PC-9 (cell line): ENCODE measurements around the gene MIA3. TPM values are rescaled to one million over a fixed set of nuclear protein-coding genes. Genes with fewer than 3 reads are reported as not detected.
"Not testable (repeated sequence)": the region's sequence is repeated elsewhere in the genome, so short reads cannot be mapped to it uniquely, and the experiment has no call there.

Experiments
- BruUV-seq: library from RNA; stranded (reverse); fragments of 400-500 nt; replicated peaks from 2 replicates; lab custom pipeline; 2021; lab: Mats Ljungman, UMichigan
- CTCF ChIA-PET: fragments of 300-600 bp; sonication (Branson Sonifier 250); formaldehyde crosslinking; loops from one replicate; lab custom pipeline; 2022; ENCODE audit warnings: antibody characterized with exemption; lab: Charles Lee
- POLR2A ChIA-PET: fragments of 300-600 bp; sonication (Branson Sonifier 250); formaldehyde crosslinking; loops from one replicate; lab custom pipeline; 2022; ENCODE audit warnings: antibody characterized with exemption; ENCODE audit not compliant: unreplicated experiment; lab: Charles Lee
- DNase-seq, 2 experiments: peaks; one replicate each; pipeline versions ENCODE4 v3.0.0 to v3.0.0-alpha.2; 2015 to 2022; ENCODE audit warnings: mixed read lengths in 1 of 2
- H2AFZ ChIP-seq: fragments of 200-600 bp; sonication (generic); 2 replicates; pipeline ENCODE4 v1.8.1; 2017; ENCODE audit warnings: antibody characterized with exemption
- H3F3A ChIP-seq: fragments of 200-600 bp; sonication (generic); 2 replicates; pipeline ENCODE4 v1.8.1; 2017; ENCODE audit warnings: antibody characterized with exemption, mild to moderate bottlenecking, low read depth; ENCODE audit not compliant: insufficient read depth
- H3K27ac ChIP-seq: fragments of 200-600 bp; sonication (generic); 2 replicates; pipeline ENCODE4 v1.6.1; 2016; ENCODE audit warnings: mixed run types
- H3K27me3 ChIP-seq: fragments of 200-600 bp; sonication (generic); 2 replicates; pipeline ENCODE4 v1.6.1; 2016; ENCODE audit warnings: low read depth, mixed run types; ENCODE audit not compliant: insufficient read depth
- H3K36me3 ChIP-seq: fragments of 200-600 bp; sonication (generic); 2 replicates; pipeline ENCODE4 v1.6.1; 2016; ENCODE audit warnings: low read depth, mixed run types
- H3K4me1 ChIP-seq: fragments of 200-600 bp; sonication (generic); replicated peaks from 2 replicates; pipeline ENCODE4 v1.6.1; 2016; ENCODE audit warnings: mixed run types; ENCODE audit not compliant: insufficient read depth
- H3K4me2 ChIP-seq: fragments of 200-600 bp; sonication (generic); 2 replicates; pipeline ENCODE4 v1.6.1; 2017; ENCODE audit warnings: mixed run types
- H3K4me3 ChIP-seq: fragments of 200-600 bp; sonication (generic); 2 replicates; pipeline ENCODE4 v1.6.1; 2016; ENCODE audit warnings: mixed run types
- H3K79me2 ChIP-seq: fragments of 200-600 bp; sonication (generic); 2 replicates; pipeline ENCODE4 v1.6.1; 2017; ENCODE audit warnings: low read depth, mixed run types
- H3K9me2 ChIP-seq: fragments of 200-600 bp; sonication (generic); 2 replicates; pipeline ENCODE4 v1.8.1; 2017; ENCODE audit warnings: mild to moderate bottlenecking; ENCODE audit not compliant: insufficient read depth
- H3K9me3 ChIP-seq: fragments of 200-600 bp; sonication (generic); 2 replicates; pipeline ENCODE4 v1.8.1; 2016; ENCODE audit warnings: low read depth; ENCODE audit not compliant: insufficient read depth
- H4K20me1 ChIP-seq: fragments of 200-600 bp; sonication (generic); 2 replicates; pipeline ENCODE4 v1.8.1; 2017; ENCODE audit not compliant: insufficient read depth
- EZH2 ChIP-seq: fragments of 200-600 bp; sonication (generic); IDR thresholded peaks from 2 replicates; pipeline ENCODE4 v1.8.0; 2017; ENCODE audit warnings: antibody characterized with exemption, low read depth
- intact Hi-C: fragments of 100-400 bp; cut with micrococcal nuclease; formaldehyde crosslinking; loops from one replicate; pipeline ENCODE4 v1.10.0; 2022; ENCODE audit not compliant: unreplicated experiment
- total RNA-seq: library from RNA; stranded (reverse); gene quantifications from 2 replicates; pipeline ENCODE4 v1.2.3, GENCODE V29; 2021
- TF ChIP-seq, protein P1 (sequence below): fragments of 200-600 bp; sonication (generic); conservative IDR thresholded peaks from 2 replicates; pipeline ENCODE4 v1.6.1; 2017; ENCODE audit warnings: mixed run types, antibody characterized with exemption, mild to moderate bottlenecking, moderate library complexity

Gene MIA3
- total RNA-seq, 1 experiment from 2014 or later, result 65.1 TPM

DNA sequence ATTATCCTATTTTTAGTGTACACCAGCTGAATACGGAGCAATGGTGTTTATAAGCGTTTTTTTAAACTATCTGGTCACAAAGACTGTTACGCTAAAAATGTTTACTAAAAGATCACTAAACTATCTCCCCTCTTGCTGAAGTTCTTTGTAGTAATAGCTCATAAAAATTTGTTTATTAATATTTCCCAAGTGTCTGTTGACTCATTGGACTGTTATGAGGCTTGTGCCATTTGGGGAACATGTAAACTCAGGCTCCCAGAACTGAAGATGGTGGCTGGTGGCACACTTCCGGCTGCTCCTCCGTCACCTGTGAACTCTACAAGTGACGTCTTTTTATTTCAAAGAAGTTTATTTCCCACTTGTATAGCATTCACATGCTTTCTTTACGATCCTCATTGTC is 48.1 kb downstream of the MIA3 start:
- TF ChIP-seq, protein P1, sequence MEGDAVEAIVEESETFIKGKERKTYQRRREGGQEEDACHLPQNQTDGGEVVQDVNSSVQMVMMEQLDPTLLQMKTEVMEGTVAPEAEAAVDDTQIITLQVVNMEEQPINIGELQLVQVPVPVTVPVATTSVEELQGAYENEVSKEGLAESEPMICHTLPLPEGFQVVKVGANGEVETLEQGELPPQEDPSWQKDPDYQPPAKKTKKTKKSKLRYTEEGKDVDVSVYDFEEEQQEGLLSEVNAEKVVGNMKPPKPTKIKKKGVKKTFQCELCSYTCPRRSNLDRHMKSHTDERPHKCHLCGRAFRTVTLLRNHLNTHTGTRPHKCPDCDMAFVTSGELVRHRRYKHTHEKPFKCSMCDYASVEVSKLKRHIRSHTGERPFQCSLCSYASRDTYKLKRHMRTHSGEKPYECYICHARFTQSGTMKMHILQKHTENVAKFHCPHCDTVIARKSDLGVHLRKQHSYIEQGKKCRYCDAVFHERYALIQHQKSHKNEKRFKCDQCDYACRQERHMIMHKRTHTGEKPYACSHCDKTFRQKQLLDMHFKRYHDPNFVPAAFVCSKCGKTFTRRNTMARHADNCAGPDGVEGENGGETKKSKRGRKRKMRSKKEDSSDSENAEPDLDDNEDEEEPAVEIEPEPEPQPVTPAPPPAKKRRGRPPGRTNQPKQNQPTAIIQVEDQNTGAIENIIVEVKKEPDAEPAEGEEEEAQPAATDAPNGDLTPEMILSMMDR, result no peak
- no peak for TF ChIP-seq EZH2
- no TSS peak for BruUV-seq
- no peaks in the 10 kb centered on the region for H4K20me1 ChIP-seq
- no peaks in the 10 kb centered on the region for H3K9me3 ChIP-seq
- no peak for DNase-seq
- H3F3A ChIP-seq, result peaks cover 3% of the 10 kb centered on the region
- no peak overlapping the region for H3K4me2 ChIP-seq
- no peak overlapping the region for H2AFZ ChIP-seq
- H3K4me3 ChIP-seq, result no peak overlapping the region
- no peaks in the 10 kb centered on the region for H3K27me3 ChIP-seq
- intact Hi-C loops, result no loop called here
- H3K27ac ChIP-seq, result no peak overlapping the region
- POLR2A ChIA-PET, result interaction anchor here (0.7 kb wide), 1 partner anchor 211 kb away, joined by 3 read pairs; no protein-coding TSS in a partner anchor
- peaks cover 34% of the 10 kb centered on the region for H3K36me3 ChIP-seq
- no peaks in the 10 kb centered on the region for H3K79me2 ChIP-seq
- no peaks in the 10 kb centered on the region for H3K9me2 ChIP-seq
- no peaks in the 10 kb centered on the region for H3K4me1 ChIP-seq
- CTCF ChIA-PET, result no interaction called here

DNA sequence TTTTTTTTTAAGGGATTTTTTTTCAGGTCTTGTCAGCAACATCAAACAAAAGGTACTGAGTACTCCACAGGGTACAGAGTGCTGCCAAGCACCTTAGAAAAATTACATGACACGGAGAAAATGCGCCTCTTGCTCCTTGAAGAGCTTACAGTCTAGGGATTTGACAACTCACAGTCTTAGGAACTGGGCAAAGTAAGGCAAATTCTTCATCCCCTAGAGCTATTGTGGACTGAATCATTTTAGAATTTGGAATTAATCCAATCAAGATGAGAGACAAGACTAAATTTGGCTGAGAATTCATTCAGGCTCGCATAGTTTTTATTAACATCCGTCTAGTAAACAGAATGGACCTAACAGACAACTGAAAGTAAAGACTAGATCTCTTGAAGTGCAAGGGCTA is 50.3 kb downstream of the MIA3 start:
- BruUV-seq, H3K79me2 ChIP-seq, H3K27ac ChIP-seq, intact Hi-C loops, CTCF ChIA-PET, H2AFZ ChIP-seq, H3K4me1 ChIP-seq, H3K4me2 ChIP-seq, POLR2A ChIA-PET, DNase-seq, H3K9me2 ChIP-seq, H4K20me1 ChIP-seq, H3K27me3 ChIP-seq, H3F3A ChIP-seq, H3K4me3 ChIP-seq, H3K9me3 ChIP-seq: not testable (repeated sequence)
- H3K36me3 ChIP-seq, result peaks cover 22% of the 10 kb centered on the region; the same call in 1 of the 2 replicates

DNA sequence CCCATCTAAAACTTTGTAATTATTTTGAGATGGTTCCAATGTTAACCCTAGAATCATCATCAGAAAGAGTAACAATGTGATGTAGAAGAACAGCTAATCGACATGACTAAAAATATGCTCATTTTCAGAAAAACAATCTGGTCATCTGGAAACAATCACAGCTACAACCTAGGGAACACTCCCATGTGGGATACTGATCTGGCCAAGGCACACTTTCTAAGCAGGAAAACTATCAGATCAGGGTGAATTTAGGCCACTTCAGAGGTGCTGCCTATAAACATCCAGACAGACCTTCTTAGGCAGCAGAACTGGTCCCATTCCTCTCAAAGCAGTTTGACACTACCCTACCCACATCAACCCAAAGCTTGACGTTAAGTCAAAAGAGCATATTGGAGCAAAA is 51.2 kb downstream of the MIA3 start:
- H3K27me3 ChIP-seq, H4K20me1 ChIP-seq, H3K9me3 ChIP-seq, H2AFZ ChIP-seq, H3K79me2 ChIP-seq, H3K4me1 ChIP-seq, CTCF ChIA-PET, H3K4me2 ChIP-seq, DNase-seq, H3K27ac ChIP-seq, intact Hi-C loops, H3K4me3 ChIP-seq, H3K9me2 ChIP-seq, H3F3A ChIP-seq, POLR2A ChIA-PET: not testable (repeated sequence)
- peaks cover 18% of the 10 kb centered on the region; the same call in 1 of the 2 replicates for H3K36me3 ChIP-seq
- TSS peak; percentile 10 for BruUV-seq

DNA sequence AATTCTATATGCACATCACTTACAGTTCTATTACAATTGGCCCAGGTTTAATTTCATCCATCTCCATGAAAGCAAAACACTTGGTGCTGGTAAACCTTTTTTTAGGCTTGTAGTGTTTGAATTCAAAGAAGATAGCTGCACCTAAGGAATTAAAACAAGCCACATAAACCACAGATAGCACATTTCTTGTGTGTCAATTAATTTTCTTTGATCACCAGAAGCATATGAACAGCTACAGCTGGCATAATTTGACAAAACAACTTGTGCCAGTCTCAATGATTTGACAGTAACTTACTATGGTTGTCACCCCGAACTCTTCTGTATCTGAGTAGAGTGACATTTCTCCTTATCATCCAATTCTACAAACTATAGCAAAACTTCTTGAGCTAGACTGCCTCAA is 52.2 kb downstream of the MIA3 start:
- intact Hi-C loops, result no loop called here
- H3K79me2 ChIP-seq, result no peaks in the 10 kb centered on the region
- no peaks in the 10 kb centered on the region for H3K4me1 ChIP-seq
- H3K9me3 ChIP-seq, result no peaks in the 10 kb centered on the region
- no peaks in the 10 kb centered on the region for H3K27me3 ChIP-seq
- H3K4me3 ChIP-seq, result no peak overlapping the region
- H3K36me3 ChIP-seq, result peaks cover 18% of the 10 kb centered on the region; the same call in 1 of the 2 replicates
- H3K9me2 ChIP-seq, result no peaks in the 10 kb centered on the region
- no peak overlapping the region for H3K27ac ChIP-seq
- TF ChIP-seq, protein P1, result no peak
- TF ChIP-seq EZH2, result no peak
- no peaks in the 10 kb centered on the region for H4K20me1 ChIP-seq
- CTCF ChIA-PET, result no interaction called here
- H2AFZ ChIP-seq, result no peak overlapping the region
- POLR2A ChIA-PET, result no interaction called here
- no peak overlapping the region for H3K4me2 ChIP-seq
- DNase-seq, result no peak
- no TSS peak for BruUV-seq
- peaks cover 3% of the 10 kb centered on the region for H3F3A ChIP-seq
